Smooth muscle cell (in vitro differentiated cells): Measurements from ENCODE around the gene RHCG. TPM values are rescaled to one million over a fixed set of nuclear protein-coding genes. Genes with fewer than 3 reads are reported as not detected.

Experiments
- DNase-seq: peaks from one replicate; lab custom pipeline; 2025; ENCODE audit not compliant: unreplicated experiment; lab: John Stamatoyannopoulos, UW
- H2AFZ ChIP-seq: fragments of 200-600 bp; sonication (generic); 2 replicates; pipeline ENCODE4 v1.6.0; 2016; ENCODE audit warnings: antibody characterized with exemption, low read depth, mild to moderate bottlenecking
- H3F3A ChIP-seq: fragments of 200-600 bp; sonication (generic); 2 replicates; pipeline ENCODE4 v1.6.0; 2017; ENCODE audit warnings: antibody characterized with exemption, low read depth
- H3K27ac ChIP-seq: fragments of 200-600 bp; sonication (generic); 2 replicates; pipeline ENCODE4 v1.5.1; 2016; ENCODE audit warnings: low read depth, mild to moderate bottlenecking
- H3K27me3 ChIP-seq: fragments of 200-600 bp; sonication (generic); 2 replicates; pipeline ENCODE4 v1.6.1; 2016; ENCODE audit warnings: low read depth, mild to moderate bottlenecking
- H3K36me3 ChIP-seq: fragments of 200-600 bp; sonication (generic); 2 replicates; pipeline ENCODE4 v1.5.1; 2016; ENCODE audit warnings: low read depth
- H3K4me1 ChIP-seq: fragments of 200-600 bp; sonication (generic); 2 replicates; pipeline ENCODE4 v1.5.1; 2016; ENCODE audit warnings: low read depth
- H3K4me2 ChIP-seq: fragments of 200-600 bp; sonication (generic); 2 replicates; pipeline ENCODE4 v1.6.0; 2016; ENCODE audit warnings: mild to moderate bottlenecking
- H3K4me3 ChIP-seq: fragments of 200-600 bp; sonication (generic); 2 replicates; pipeline ENCODE4 v1.5.1; 2016; ENCODE audit warnings: mild to moderate bottlenecking
- H3K79me2 ChIP-seq: fragments of 200-600 bp; sonication (generic); 2 replicates; pipeline ENCODE4 v1.6.0; 2016; ENCODE audit warnings: low read depth, mild to moderate bottlenecking
- H3K9ac ChIP-seq: fragments of 200-600 bp; sonication (generic); 2 replicates; pipeline ENCODE4 v1.6.0; 2016; ENCODE audit warnings: low read depth
- H3K9me3 ChIP-seq: fragments of 200-600 bp; sonication (generic); replicated peaks from 2 replicates; pipeline ENCODE4 v1.5.1; 2016; ENCODE audit warnings: low read depth
- H4K20me1 ChIP-seq: fragments of 200-600 bp; sonication (generic); 2 replicates; pipeline ENCODE4 v1.6.0; 2016; ENCODE audit warnings: low read depth
- CTCF ChIP-seq: fragments of 200-600 bp; sonication (generic); IDR thresholded peaks from 2 replicates; pipeline ENCODE4 v1.5.1; 2017; ENCODE audit warnings: borderline replicate concordance, mild to moderate bottlenecking, antibody characterized with exemption; ENCODE audit not compliant: insufficient read depth, poor library complexity, severe bottlenecking
- WGBS: methylation state at CpG from one replicate; pipeline ENCODE4 v1.1.7; 2016; ENCODE audit warnings: low lambda C conversion rate; 5-methylcytosine and 5-hydroxymethylcytosine counted together
- polyA plus RNA-seq: library from polyadenylated mRNA; unstranded; fragments of >200 nt; fragmentation: Nextera tagmentation; extraction: Ambion mirVana; gene quantifications from 2 replicates; pipeline ENCODE4 v1.2.1, GENCODE V29; 2016
- total RNA-seq: library from RNA; depleted of rRNA; stranded (reverse); fragments of >200 nt; gene quantifications from 2 replicates; pipeline ENCODE4 v1.2.3, GENCODE V29; 2014

The RHCG gene
- total and polyA plus RNA-seq, 2 experiments from 2014 or later = 10.9 to 12.0 TPM

- peak; percentile 98 for TF ChIP-seq CTCF
- no peaks in the 10 kb centered on the region for H3F3A ChIP-seq
- no peaks in the 10 kb centered on the region for H4K20me1 ChIP-seq
- DNase-seq = peak; percentile 80
- no peaks in the 10 kb centered on the region for H3K36me3 ChIP-seq
- H3K27me3 ChIP-seq = peaks cover 48% of the 10 kb centered on the region
- 7% methylated on average over 44 of the region's 44 CpGs for WGBS
- H3K4me3 ChIP-seq = peak overlapping the region; percentile 46
- H3K9me3 ChIP-seq = no peaks in the 10 kb centered on the region
- peaks cover 12% of the 10 kb centered on the region for H3K4me1 ChIP-seq
- H3K9ac ChIP-seq = no peak overlapping the region
- no peak overlapping the region for H3K27ac ChIP-seq
- peak overlapping the region; percentile 50 for H2AFZ ChIP-seq
- no peaks in the 10 kb centered on the region for H3K79me2 ChIP-seq
- peak overlapping the region; percentile 91 for H3K4me2 ChIP-seq
These were observed 65.6 kb downstream of the RHCG start for GRCh38 chr15:89430530-89431341.

GRCh38 chr15:89429986-89430385 lies 66.4 kb downstream of the RHCG start:
- Histone ChIP-seq H3K27me3 (peaks cover 55% of the 10 kb centered on the region), H3K36me3 (no peaks in the 10 kb centered on the region), H3K4me2 (peak overlapping the region; percentile 91), H2AFZ (no peak overlapping the region), H3F3A (no peaks in the 10 kb centered on the region), H3K4me3 (peak overlapping the region; percentile 46), H3K9ac (no peak overlapping the region), H3K79me2 (no peaks in the 10 kb centered on the region), H3K27ac (no peak overlapping the region), H3K9me3 (no peaks in the 10 kb centered on the region), H4K20me1 (no peaks in the 10 kb centered on the region), H3K4me1 (peaks cover 5% of the 10 kb centered on the region)
- no peak for DNase-seq
- no peak for TF ChIP-seq CTCF
- WGBS = 73% methylated on average over 2 of the region's 2 CpGs

- Histone ChIP-seq H2AFZ (no peak overlapping the region), H3K27ac (no peak overlapping the region), H3K9ac (no peak overlapping the region), H3K4me3 (no peak overlapping the region), H3K79me2 (no peaks in the 10 kb centered on the region), H4K20me1 (no peaks in the 10 kb centered on the region), H3F3A (no peaks in the 10 kb centered on the region), H3K4me1 (peaks cover 3% of the 10 kb centered on the region), H3K27me3 (peaks cover 64% of the 10 kb centered on the region), H3K4me2 (no peak overlapping the region), H3K36me3 (no peaks in the 10 kb centered on the region), H3K9me3 (no peaks in the 10 kb centered on the region)
- no peak for DNase-seq
- TF ChIP-seq CTCF = no peak
- 25% methylated on average over 1 of the region's 1 CpG for WGBS
These were observed 67.4 kb downstream of the RHCG start for GRCh38 chr15:89429023-89429422.

GRCh38 chr15:89428246-89428645 lies 68.1 kb downstream of the RHCG start:
- peaks cover 72% of the 10 kb centered on the region for H3K27me3 ChIP-seq
- no peak overlapping the region for H3K4me3 ChIP-seq
- peaks cover 3% of the 10 kb centered on the region for H3K4me1 ChIP-seq
- H3K9me3 ChIP-seq = no peaks in the 10 kb centered on the region
- no peaks in the 10 kb centered on the region for H4K20me1 ChIP-seq
- H3F3A ChIP-seq = no peaks in the 10 kb centered on the region
- H3K79me2 ChIP-seq = no peaks in the 10 kb centered on the region
- H3K36me3 ChIP-seq = no peaks in the 10 kb centered on the region
- no peak overlapping the region for H3K4me2 ChIP-seq
- 62% methylated on average over 2 of the region's 2 CpGs for WGBS
- DNase-seq = no peak
- H2AFZ ChIP-seq = no peak overlapping the region
- no peak overlapping the region for H3K27ac ChIP-seq
- no peak for TF ChIP-seq CTCF
- H3K9ac ChIP-seq = no peak overlapping the region
